Ecto neural progenitor cell (in vitro differentiated cells): Measurements from ENCODE around the gene CFAP61.
"Not testable (repeated sequence)": the region's sequence is repeated elsewhere in the genome, so short reads cannot be mapped to it uniquely, and the experiment has no call there.

Experiments used
- DNase-seq: peaks from one replicate; pipeline ENCODE4 v3.0.0-alpha.2; 2018; ENCODE audit warnings: low spot score

Gene CFAP61

GRCh38 chr20:20233041-20233514 lies 180.7 kb downstream of the CFAP61 start:
- no peak for DNase-seq

- no peak for DNase-seq
These were observed 183.3 kb downstream of the CFAP61 start for GRCh38 chr20:20235681-20236080.

- peak; percentile 60 for DNase-seq
These were observed 185.0 kb downstream of the CFAP61 start for GRCh38 chr20:20237093-20237959.

GRCh38 chr20:20241976-20242375 lies 189.6 kb downstream of the CFAP61 start:
- no peak for DNase-seq

- not testable (repeated sequence) for DNase-seq
These were observed 192.1 kb downstream of the CFAP61 start for GRCh38 chr20:20244384-20244783.

- no peak for DNase-seq
These were observed 194.8 kb downstream of the CFAP61 start for GRCh38 chr20:20246996-20247633.

- no peak for DNase-seq
These were observed 196.4 kb downstream of the CFAP61 start for GRCh38 chr20:20248620-20249200.

- DNase-seq = no peak
These were observed 199.0 kb downstream of the CFAP61 start for GRCh38 chr20:20251317-20251716.

- DNase-seq = no peak
These were observed 199.5 kb downstream of the CFAP61 start for GRCh38 chr20:20251836-20252235.

GRCh38 chr20:20253039-20253743 lies 200.9 kb downstream of the CFAP61 start:
- DNase-seq = no peak

GRCh38 chr20:20253744-20254330 lies 201.5 kb downstream of the CFAP61 start:
- no peak for DNase-seq

- no peak for DNase-seq
These were observed 202.8 kb downstream of the CFAP61 start for GRCh38 chr20:20255099-20255498.

GRCh38 chr20:20259533-20259932 lies 207.2 kb downstream of the CFAP61 start:
- DNase-seq = no peak

GRCh38 chr20:20261159-20261558 lies 208.8 kb downstream of the CFAP61 start:
- no peak for DNase-seq

- no peak for DNase-seq
These were observed 212.9 kb downstream of the CFAP61 start for GRCh38 chr20:20265210-20265609.

- no peak for DNase-seq
These were observed 214.2 kb downstream of the CFAP61 start for GRCh38 chr20:20266552-20266951.

- no peak for DNase-seq
These were observed 215.5 kb downstream of the CFAP61 start for GRCh38 chr20:20267685-20268370.

GRCh38 chr20:20271271-20271670 lies 218.9 kb downstream of the CFAP61 start:
- DNase-seq = no peak

- DNase-seq = no peak
These were observed 220.4 kb downstream of the CFAP61 start for GRCh38 chr20:20272686-20273085.

- no peak for DNase-seq
These were observed 221.0 kb downstream of the CFAP61 start for GRCh38 chr20:20273286-20273685.

GRCh38 chr20:20274821-20275220 lies 222.5 kb downstream of the CFAP61 start:
- no peak for DNase-seq
